Right lobe of liver (tissue), 4 donors: ENCODE data around the gene RAB3GAP1.

Source experiments
- POLR2A ChIP-seq: fragments of 450-650 bp; IDR thresholded peaks from one replicate; pipeline ENCODE4 v1.6.1; 2017; ENCODE audit warnings: antibody characterized with exemption, mild to moderate bottlenecking
- TF ChIP-seq, protein P1 (sequence below), 4 donors: fragments of 200-600 bp in 3 of 4; fragments of 450-650 bp in 1 of 4; IDR thresholded peaks; one replicate each; pipeline versions ENCODE4 v1.5.1 to v1.8.0; 2016 to 2022; ENCODE audit warnings: antibody characterized with exemption in 4 of 4, mild to moderate bottlenecking in 2 of 4
- donor health status: DM: no; HTN: no; CAD: no.
- donor health status: DM: no; HTN: no; CAD: no.
- donor health status: DM: no; HTN: yes; CAD: no.

DNA sequence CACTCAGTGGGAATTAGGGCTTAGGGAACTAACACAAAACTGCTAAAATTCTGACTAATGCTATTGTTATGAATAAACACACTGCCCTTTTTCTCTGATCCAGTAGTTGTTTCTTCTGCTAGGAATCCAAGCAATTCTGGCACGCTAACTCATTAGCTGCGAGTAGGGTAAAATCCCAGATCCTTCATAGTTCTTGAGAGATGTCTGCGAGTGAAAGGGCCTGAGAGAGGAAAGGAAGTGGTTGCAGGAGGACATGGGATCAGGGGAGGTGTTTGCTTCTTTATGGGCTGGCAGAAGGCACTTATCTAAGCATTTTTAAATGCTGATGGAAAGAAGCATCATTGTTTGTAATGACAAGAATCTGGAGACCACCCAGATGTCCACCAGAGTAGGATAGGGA, 14.3 kb upstream of the RAB3GAP1 start:
- TF ChIP-seq, protein P1, sequence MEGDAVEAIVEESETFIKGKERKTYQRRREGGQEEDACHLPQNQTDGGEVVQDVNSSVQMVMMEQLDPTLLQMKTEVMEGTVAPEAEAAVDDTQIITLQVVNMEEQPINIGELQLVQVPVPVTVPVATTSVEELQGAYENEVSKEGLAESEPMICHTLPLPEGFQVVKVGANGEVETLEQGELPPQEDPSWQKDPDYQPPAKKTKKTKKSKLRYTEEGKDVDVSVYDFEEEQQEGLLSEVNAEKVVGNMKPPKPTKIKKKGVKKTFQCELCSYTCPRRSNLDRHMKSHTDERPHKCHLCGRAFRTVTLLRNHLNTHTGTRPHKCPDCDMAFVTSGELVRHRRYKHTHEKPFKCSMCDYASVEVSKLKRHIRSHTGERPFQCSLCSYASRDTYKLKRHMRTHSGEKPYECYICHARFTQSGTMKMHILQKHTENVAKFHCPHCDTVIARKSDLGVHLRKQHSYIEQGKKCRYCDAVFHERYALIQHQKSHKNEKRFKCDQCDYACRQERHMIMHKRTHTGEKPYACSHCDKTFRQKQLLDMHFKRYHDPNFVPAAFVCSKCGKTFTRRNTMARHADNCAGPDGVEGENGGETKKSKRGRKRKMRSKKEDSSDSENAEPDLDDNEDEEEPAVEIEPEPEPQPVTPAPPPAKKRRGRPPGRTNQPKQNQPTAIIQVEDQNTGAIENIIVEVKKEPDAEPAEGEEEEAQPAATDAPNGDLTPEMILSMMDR (IDR thresholded peaks at IDR 0.05) = no peak
- TF ChIP-seq POLR2A = no peak
